GM11168 (cell line): Measurements from ENCODE around the gene ZMYND8.

ENCODE experiments used
- in situ Hi-C: fragments of 300-500 bp; cut with MboI; formaldehyde crosslinking; loops from one replicate; pipeline ENCODE4 v1.12.0; 2022; ENCODE audit warnings: low sequenced_read_pairs; ENCODE audit not compliant: unreplicated experiment

Gene ZMYND8

DNA sequence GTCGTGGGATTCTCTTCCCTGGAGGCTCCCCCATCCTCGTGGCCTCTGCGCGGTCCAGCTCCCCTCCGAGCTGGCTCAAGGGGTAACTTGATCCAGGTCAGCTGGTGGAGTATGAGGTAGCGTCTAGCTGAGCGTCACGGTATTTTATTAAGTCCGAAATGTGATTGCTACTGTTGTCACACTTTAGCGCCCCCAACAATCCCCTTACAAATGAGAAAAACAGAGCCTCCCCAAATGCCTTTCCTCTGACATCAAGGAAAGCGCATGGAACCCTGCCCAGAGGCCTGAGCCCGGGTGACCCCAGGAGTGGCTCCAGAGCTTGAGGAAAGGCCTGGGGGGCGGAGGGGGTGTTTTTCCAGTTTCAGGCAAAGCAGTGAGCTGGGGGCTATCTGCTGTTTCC lies 192.4 kb downstream of the ZMYND8 start:
- in situ Hi-C loops = no loop called here

- in situ Hi-C loops = no loop called here
Measured at GRCh38 chr20:47161411-47161810, 195.1 kb downstream of the ZMYND8 start.

DNA sequence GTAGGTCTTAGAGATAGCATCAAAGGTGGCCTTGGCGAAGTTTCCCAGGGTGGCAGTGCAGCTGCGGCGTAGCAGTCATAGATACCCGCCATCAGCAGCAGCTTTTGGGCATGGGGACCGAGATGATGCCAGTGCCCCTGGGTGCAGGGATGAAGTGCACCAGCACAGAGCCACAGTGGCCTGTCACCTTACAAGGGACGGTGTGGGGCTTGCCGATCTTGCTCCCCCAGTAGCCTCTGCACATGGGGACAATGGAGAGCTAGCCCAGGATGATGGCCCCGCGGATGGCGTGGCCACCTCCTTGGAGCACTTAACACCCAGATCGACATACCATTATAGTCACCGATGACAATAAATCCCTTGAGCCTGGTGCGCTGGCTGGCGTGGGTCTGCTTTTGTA lies 195.5 kb downstream of the ZMYND8 start:
- in situ Hi-C loops = no loop called here

GRCh38 chr20:47160240-47160639 lies 196.3 kb downstream of the ZMYND8 start:
- in situ Hi-C loops = no loop called here
